H9 (cell line): ENCODE results near the gene HDAC1. TPM values are rescaled to one million over a fixed set of nuclear protein-coding genes. Genes with fewer than 3 reads are reported as not detected.

Experiments used
- DNase-seq: peaks from one replicate; pipeline ENCODE4 v3.0.0-alpha.2; 2017
- H2AFZ ChIP-seq: one replicate; pipeline ENCODE4 v1.6.1; 2013; ENCODE audit warnings: mild to moderate bottlenecking, low read length, control low read depth, moderate library complexity
- H2AK5ac ChIP-seq: 2 replicates; pipeline ENCODE4 v1.6.1; 2013; ENCODE audit warnings: low read length, control low read depth, mixed read lengths; ENCODE audit not compliant: insufficient read length
- H2BK120ac ChIP-seq: one replicate; pipeline ENCODE4 v1.6.1; 2013; ENCODE audit warnings: low read depth, mild to moderate bottlenecking, low read length, control low read depth, inconsistent platforms; ENCODE audit not compliant: poor library complexity, severe bottlenecking
- H2BK12ac ChIP-seq: 2 replicates; pipeline ENCODE4 v1.6.1; 2013; ENCODE audit warnings: low read length, control low read depth, mixed read lengths, low read depth; ENCODE audit not compliant: insufficient read length
- H2BK15ac ChIP-seq: 2 replicates; pipeline ENCODE4 v1.6.1; 2013; ENCODE audit warnings: low read depth, low read length, control low read depth
- H2BK20ac ChIP-seq: one replicate; pipeline ENCODE4 v1.6.1; 2013; ENCODE audit warnings: low read depth, mild to moderate bottlenecking, low read length, control low read depth, inconsistent platforms; ENCODE audit not compliant: poor library complexity, severe bottlenecking
- H2BK5ac ChIP-seq: 2 replicates; pipeline ENCODE4 v1.6.1; 2013; ENCODE audit warnings: low read length, control low read depth, mixed read lengths; ENCODE audit not compliant: insufficient read length
- H3K14ac ChIP-seq: 2 replicates; pipeline ENCODE4 v1.6.1; 2013; ENCODE audit warnings: low read length, control low read depth; ENCODE audit not compliant: insufficient read depth
- H3K18ac ChIP-seq: 2 replicates; pipeline ENCODE4 v1.6.1; 2013; ENCODE audit warnings: low read depth, mild to moderate bottlenecking, mixed read lengths, low read length, control low read depth; ENCODE audit not compliant: insufficient read length
- H3K23ac ChIP-seq: 2 replicates; pipeline ENCODE4 v1.6.1; 2013; ENCODE audit warnings: low read length, control low read depth, mixed read lengths, low read depth; ENCODE audit not compliant: insufficient read length
- H3K23me2 ChIP-seq: 2 replicates; pipeline ENCODE4 v1.6.1; 2013; ENCODE audit warnings: low read depth, mild to moderate bottlenecking, mixed read lengths, low read length, control low read depth; ENCODE audit not compliant: insufficient read length, poor library complexity, severe bottlenecking
- H3K27ac ChIP-seq: 2 replicates; pipeline ENCODE4 v1.5.1; 2013; ENCODE audit warnings: low read length, control low read depth, mixed read lengths, low read depth; ENCODE audit not compliant: insufficient read length
- H3K27me3 ChIP-seq: 2 replicates; pipeline ENCODE4 v1.6.1; 2013; ENCODE audit warnings: low read length, control low read depth, inconsistent platforms; ENCODE audit not compliant: insufficient read depth
- H3K4ac ChIP-seq: 2 replicates; pipeline ENCODE4 v1.6.1; 2013; ENCODE audit warnings: low read depth, mild to moderate bottlenecking, control low read depth, inconsistent platforms, low read length, moderate library complexity
- H3K4me1 ChIP-seq: 2 replicates; pipeline ENCODE4 v1.6.1; 2013; ENCODE audit warnings: low read length, control low read depth, inconsistent platforms; ENCODE audit not compliant: insufficient read depth
- H3K4me2 ChIP-seq: 2 replicates; pipeline ENCODE4 v1.6.1; 2013; ENCODE audit warnings: low read length, control low read depth, mixed read lengths; ENCODE audit not compliant: insufficient read length, insufficient read depth
- H3K56ac ChIP-seq: 2 replicates; pipeline ENCODE4 v1.6.1; 2013; ENCODE audit warnings: low read depth, mild to moderate bottlenecking, mixed read lengths, low read length, control low read depth; ENCODE audit not compliant: insufficient read length
- H3K79me1 ChIP-seq: 2 replicates; pipeline ENCODE4 v1.6.1; 2013; ENCODE audit warnings: low read depth, mild to moderate bottlenecking, moderate library complexity, low read length, control low read depth, inconsistent platforms; ENCODE audit not compliant: insufficient read depth, poor library complexity, severe bottlenecking
- H3K79me2 ChIP-seq: 2 replicates; pipeline ENCODE4 v1.6.1; 2013; ENCODE audit warnings: low read length, control low read depth, inconsistent platforms; ENCODE audit not compliant: insufficient read depth
- H3K9ac ChIP-seq: 2 replicates; pipeline ENCODE4 v1.6.1; 2013; ENCODE audit warnings: low read length, control low read depth, mixed read lengths; ENCODE audit not compliant: insufficient read length; ENCODE audit errors: extremely low read depth
- H3K9me3 ChIP-seq: one replicate; pipeline ENCODE4 v1.6.1; 2013; ENCODE audit warnings: low read depth, low read length, inconsistent platforms; ENCODE audit not compliant: control insufficient read depth
- H3T11ph ChIP-seq: one replicate; pipeline ENCODE4 v1.6.1; 2013; ENCODE audit warnings: mild to moderate bottlenecking, low read length, control low read depth, inconsistent platforms
- H4K20me1 ChIP-seq: one replicate; pipeline ENCODE4 v1.6.1; 2013; ENCODE audit not compliant: control insufficient read depth, insufficient read length, insufficient read depth
- H4K5ac ChIP-seq: 2 replicates; pipeline ENCODE4 v1.6.1; 2013; ENCODE audit warnings: low read depth, mild to moderate bottlenecking, mixed read lengths, low read length, control low read depth; ENCODE audit not compliant: insufficient read length
- H4K8ac ChIP-seq: replicated peaks from 2 replicates; pipeline ENCODE4 v1.6.1; 2013; ENCODE audit warnings: low read length, control low read depth, mixed read lengths, low read depth; ENCODE audit not compliant: insufficient read length
- H4K91ac ChIP-seq: 2 replicates; pipeline ENCODE4 v1.6.1; 2013; ENCODE audit warnings: low read depth, mild to moderate bottlenecking, moderate library complexity, mixed read lengths, low read length, control low read depth; ENCODE audit not compliant: insufficient read length
- H3K27ac Mint-ChIP-seq, 3 experiments: 2 replicates in 2 of 3; 3 replicates in 1 of 3; pipeline ENCODE4 v1.8.0; 2020 to 2021; ENCODE audit warnings: mixed read lengths in 3 of 3, mild to moderate bottlenecking in 1 of 3, moderate library complexity in 1 of 3
- H3K27me3 Mint-ChIP-seq: 2 replicates; pipeline ENCODE4 v1.8.0; 2021; ENCODE audit warnings: low read depth, mild to moderate bottlenecking, moderate library complexity, mixed read lengths
- H3K36me3 Mint-ChIP-seq, 3 experiments: 2 replicates in 2 of 3; 3 replicates in 1 of 3; pipeline ENCODE4 v1.8.0; 2020 to 2021; ENCODE audit warnings: low read depth in 3 of 3, mixed read lengths in 3 of 3; ENCODE audit not compliant: insufficient read depth in 1 of 3
- H3K4me1 Mint-ChIP-seq, 2 experiments: 2 replicates each; pipeline ENCODE4 v1.8.0; 2020; ENCODE audit warnings: mixed read lengths in 2 of 2
- H3K4me3 Mint-ChIP-seq, 2 experiments: 2 replicates in 1 of 2; 3 replicates in 1 of 2; pipeline ENCODE4 v1.8.0; 2020 to 2021; ENCODE audit warnings: mild to moderate bottlenecking in 2 of 2, mixed read lengths in 2 of 2, moderate library complexity in 1 of 2
- H3K9me3 Mint-ChIP-seq, 2 experiments: 2 replicates in 1 of 2; 3 replicates in 1 of 2; pipeline ENCODE4 v1.8.0; 2020; ENCODE audit warnings: mild to moderate bottlenecking in 2 of 2, mixed read lengths in 2 of 2, moderate library complexity in 1 of 2
- CTCF ChIP-seq: fragments of 200-600 bp; sonication (generic); conservative IDR thresholded peaks from 3 replicates; pipeline ENCODE4 v1.8.0; 2021; ENCODE audit warnings: antibody characterized with exemption, mild to moderate bottlenecking
- WGBS: extraction: QIAGEN DNeasy Blood & Tissue Kit; methylation state at CpG from one replicate; pipeline ENCODE4 v1.1.7; 2013; ENCODE audit warnings: missing lambda C conversion rate, low lambda C conversion rate, mixed read lengths; ENCODE audit not compliant: insufficient read length; ENCODE audit errors: extremely low coverage; 5-methylcytosine and 5-hydroxymethylcytosine counted together
- total RNA-seq: library from RNA; stranded (reverse); gene quantifications from 2 replicates; pipeline ENCODE4 v1.2.1, GENCODE V29; 2021

HDAC1 gene
- total RNA-seq, 1 experiment from 2014 or later, result 162 TPM

GRCh38 chr1:32341186-32341757 lies 49.4 kb downstream of the HDAC1 start:
- no peaks in the 10 kb centered on the region for H3K4me1 ChIP-seq
- H4K20me1 ChIP-seq, result no peaks in the 10 kb centered on the region
- H3T11ph ChIP-seq, result no peak overlapping the region
- H3K4me2 ChIP-seq, result no peak overlapping the region
- TF ChIP-seq CTCF, result no peak
- H2BK120ac ChIP-seq, result no peak overlapping the region
- no peak overlapping the region for H3K4ac ChIP-seq
- H3K79me2 ChIP-seq, result no peaks in the 10 kb centered on the region
- no peak overlapping the region for H2AK5ac ChIP-seq
- H2BK5ac ChIP-seq, result no peak overlapping the region
- Mint-ChIP-seq H3K4me3 (no peak overlapping the region), H3K36me3 (no peaks in the 10 kb centered on the region), H3K27me3 (peaks cover 41% of the 10 kb centered on the region), H3K9me3 (no peaks in the 10 kb centered on the region), H3K4me1 (peaks cover 19 to 29% of the 10 kb centered on the region in 2 experiments), H3K27ac (no peak overlapping the region; a peak in 1 of 7 replicates)
- no peak overlapping the region for H3K9ac ChIP-seq
- H2BK12ac ChIP-seq, result no peak overlapping the region
- H3K56ac ChIP-seq, result no peak overlapping the region
- H2BK20ac ChIP-seq, result no peak overlapping the region
- H4K8ac ChIP-seq, result no peak overlapping the region
- no peak overlapping the region for H3K23ac ChIP-seq
- no peak for DNase-seq
- no peaks in the 10 kb centered on the region for H3K79me1 ChIP-seq
- H3K27ac ChIP-seq, result no peak overlapping the region
- no peak overlapping the region for H2AFZ ChIP-seq
- H4K5ac ChIP-seq, result no peak overlapping the region
- no peak overlapping the region for H4K91ac ChIP-seq
- peaks cover 2% of the 10 kb centered on the region for H3K23me2 ChIP-seq
- no peak overlapping the region for H2BK15ac ChIP-seq
- no CpG with 5 or more reads among the region's 11 CpGs for WGBS
- H3K9me3 ChIP-seq, result no peaks in the 10 kb centered on the region
- H3K18ac ChIP-seq, result no peak overlapping the region
- H3K14ac ChIP-seq, result no peak overlapping the region; the same call in 1 of the 2 replicates
- H3K27me3 ChIP-seq, result peaks cover 2% of the 10 kb centered on the region; the same call in 1 of the 2 replicates
